ENCODE results near the gene RPL18.

DNA sequence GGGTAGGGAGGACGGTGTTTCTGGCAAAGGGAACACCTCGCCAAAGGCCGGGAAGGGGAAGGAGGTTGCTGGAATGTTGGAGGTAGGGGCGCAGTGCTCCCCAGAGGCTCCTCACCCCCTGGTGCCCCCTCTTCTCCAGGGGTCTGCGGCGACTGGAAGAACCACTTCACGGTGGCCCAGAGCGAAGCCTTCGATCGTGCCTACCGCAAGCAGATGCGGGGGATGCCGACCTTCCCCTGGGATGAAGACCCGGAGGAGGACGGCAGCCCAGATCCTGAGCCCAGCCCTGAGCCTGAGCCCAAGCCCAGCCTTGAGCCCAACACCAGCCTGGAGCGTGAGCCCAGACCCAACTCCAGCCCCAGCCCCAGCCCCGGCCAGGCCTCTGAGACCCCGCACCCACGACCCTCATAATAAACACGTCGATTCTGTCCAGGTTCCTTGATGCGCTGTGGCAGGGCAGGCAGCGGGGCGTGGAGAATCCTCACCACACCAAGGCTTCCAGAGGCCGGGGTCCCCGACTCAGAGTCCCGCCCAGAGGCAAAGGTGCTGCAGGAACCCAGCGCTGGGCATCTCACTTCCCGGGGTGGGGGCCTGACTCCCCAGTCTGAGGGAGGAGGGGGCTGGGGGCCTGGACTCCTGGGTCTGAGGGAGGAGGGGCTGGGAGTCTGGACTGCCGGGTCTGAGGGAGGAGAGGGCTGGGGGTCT lies 19.8 kb downstream of the RPL18 start:
- no peak for TF ChIP-seq MTA3 (IDR thresholded peaks at IDR 0.05; ENCODE audit: borderline replicate concordance)
- no peak for TF ChIP-seq SRSF9 (IDR thresholded peaks at IDR 0.05; ENCODE audit: borderline replicate concordance, low read depth, low read length)
- no peak for TF ChIP-seq EGR1 (conservative IDR thresholded peaks at IDR 0.05)
- TF ChIP-seq ESRRA (IDR thresholded peaks at IDR 0.05; ENCODE audit: borderline replicate concordance, low read depth) = no peak
- TF ChIP-seq DACH1 (IDR thresholded peaks at IDR 0.05; ENCODE audit: partially characterized antibody) = no peak
- TF ChIP-seq SIN3A (IDR thresholded peaks at IDR 0.05; ENCODE audit: borderline replicate concordance in 2 of 2, control insufficient read depth in 1 of 2, low read depth in 2 of 2, low read length in 2 of 2) = no peak
- TF ChIP-seq, protein P1, sequence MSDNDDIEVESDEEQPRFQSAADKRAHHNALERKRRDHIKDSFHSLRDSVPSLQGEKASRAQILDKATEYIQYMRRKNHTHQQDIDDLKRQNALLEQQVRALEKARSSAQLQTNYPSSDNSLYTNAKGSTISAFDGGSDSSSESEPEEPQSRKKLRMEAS (CRISPR knock-in tag; IDR thresholded peaks at IDR 0.05) = no peak
- TF ChIP-seq ZFP1 (CRISPR knock-in tag; IDR thresholded peaks at IDR 0.05) = no peak
- TF ChIP-seq MEF2D (tag; conservative IDR thresholded peaks at IDR 0.05; ENCODE audit: low read depth) = no peak
- TF ChIP-seq TGIF2 (CRISPR knock-in tag; IDR thresholded peaks at IDR 0.05) = no peak

All from K562 (cell line).